SK-N-SH treated with all-trans-retinoic acid at 6 μM for 48 hours (cell line): ENCODE measurements around the gene CELF5.

ENCODE experiments used
- ARNTL ChIP-seq: fragments of 450-650 bp; formaldehyde crosslinking; IDR thresholded peaks from 2 replicates; pipeline ENCODE4 v1.5.0; 2020; ENCODE audit warnings: low read depth, mild to moderate bottlenecking, moderate library complexity, borderline replicate concordance
- BACH2 ChIP-seq: fragments of 250-450 bp; sonication (Bioruptor Pico); IDR thresholded peaks from 2 replicates; pipeline ENCODE4 v1.9.0; 2021; ENCODE audit warnings: mild to moderate bottlenecking, borderline replicate concordance
- ISL1 ChIP-seq: fragments of 250-450 bp; sonication (Bioruptor Pico); IDR thresholded peaks from 2 replicates; pipeline ENCODE4 v2.1.2; 2022; ENCODE audit warnings: mild to moderate bottlenecking, moderate library complexity
- PATZ1 ChIP-seq: fragments of 250-450 bp; sonication (Bioruptor Pico); IDR thresholded peaks from 2 replicates; pipeline ENCODE4 v1.8.0; 2020; ENCODE audit warnings: mild to moderate bottlenecking, moderate library complexity, borderline replicate concordance
- RARB ChIP-seq: fragments of 250-450 bp; sonication (Bioruptor Pico); IDR thresholded peaks from 2 replicates; pipeline ENCODE4 v1.8.0; 2021; ENCODE audit warnings: mild to moderate bottlenecking, moderate library complexity
- SNAI2 ChIP-seq: fragments of 250-450 bp; sonication (Bioruptor Pico); IDR thresholded peaks from 2 replicates; pipeline ENCODE4 v1.5.0; 2020; ENCODE audit warnings: mild to moderate bottlenecking, moderate library complexity
- ZC3H10 ChIP-seq: fragments of 250-450 bp; sonication (Bioruptor Pico); IDR thresholded peaks from 2 replicates; pipeline ENCODE4 v1.5.1; 2021; ENCODE audit warnings: mild to moderate bottlenecking, moderate library complexity
- ZFP30 ChIP-seq: fragments of 450-650 bp; formaldehyde crosslinking; IDR thresholded peaks from 2 replicates; pipeline ENCODE4 v1.5.0; 2022; ENCODE audit warnings: mild to moderate bottlenecking, moderate library complexity
- ZNF70 ChIP-seq: fragments of 450-650 bp; formaldehyde crosslinking; IDR thresholded peaks from 2 replicates; pipeline ENCODE4 v1.5.0; 2020; ENCODE audit warnings: mild to moderate bottlenecking, moderate library complexity
- ZNF8 ChIP-seq: fragments of 450-650 bp; formaldehyde crosslinking; IDR thresholded peaks from 2 replicates; pipeline ENCODE4 v1.5.0; 2020; ENCODE audit warnings: mild to moderate bottlenecking, moderate library complexity

GRCh38 chr19:3201911-3202310, 22.6 kb upstream of the CELF5 start:
- TF ChIP-seq BACH2 (CRISPR knock-in tag) (no peak), PATZ1 (no peak), ARNTL (CRISPR knock-in tag) (no peak), ISL1 (no peak), ZFP30 (CRISPR knock-in tag) (no peak), ZNF70 (CRISPR knock-in tag) (no peak), RARB (CRISPR knock-in tag) (no peak), ZNF8 (CRISPR knock-in tag) (no peak), SNAI2 (CRISPR knock-in tag) (no peak), ZC3H10 (CRISPR knock-in tag) (no peak)
